Prostate gland (tissue), 2 donors: ENCODE measurements around the gene CSPG4. TPM values are rescaled to one million over a fixed set of nuclear protein-coding genes. Genes with fewer than 3 reads are reported as not detected.

Experiments
- DNase-seq: peaks from one replicate; pipeline ENCODE4 v3.0.0-alpha.2; 2019; ENCODE audit warnings: low spot score
- H3K27ac ChIP-seq, 2 donors: fragments of 200-600 bp; sonication (generic); 2 replicates each; pipeline ENCODE4 v1.5.1; 2017 to 2019
- H3K27me3 ChIP-seq: fragments of 200-600 bp; sonication (generic); replicated peaks from 2 replicates; pipeline ENCODE4 v1.5.1; 2019; ENCODE audit not compliant: insufficient read depth
- H3K36me3 ChIP-seq, 2 donors: fragments of 200-600 bp; sonication (generic); 1 replicate in 1 of 2; 2 replicates in 1 of 2; pipeline versions ENCODE4 v1.5.1 to v1.8.1; 2017 to 2019
- H3K4me1 ChIP-seq: fragments of 200-600 bp; sonication (generic); replicated peaks from 2 replicates; pipeline ENCODE4 v1.5.1; 2019
- H3K4me3 ChIP-seq, 2 donors: fragments of 200-600 bp; sonication (generic); 2 replicates each; pipeline ENCODE4 v1.5.1; 2017 to 2019
- H3K9me3 ChIP-seq: fragments of 200-600 bp; sonication (generic); 2 replicates; pipeline ENCODE4 v1.5.1; 2017
- POLR2A ChIP-seq: fragments of 450-650 bp; IDR thresholded peaks from one replicate; pipeline ENCODE4 v1.6.1; 2016; ENCODE audit warnings: antibody characterized with exemption, mild to moderate bottlenecking
- POLR2AphosphoS5 ChIP-seq: sonication (generic); formaldehyde crosslinking; IDR thresholded peaks from one replicate; pipeline ENCODE4 v1.6.1; 2017; ENCODE audit warnings: antibody characterized with exemption
- WGBS: methylation state at CpG from one replicate; pipeline ENCODE4 v1.1.5; 2018; 5-methylcytosine and 5-hydroxymethylcytosine counted together
- intact Hi-C: fragments of 100-400 bp; cut with DNase I; formaldehyde crosslinking; loops from one replicate; pipeline ENCODE4 v1.14.2; 2022
- total RNA-seq, 2 donors: library from RNA; depleted of rRNA; stranded (reverse); fragments of >200 nt; gene quantifications; one replicate each; pipeline ENCODE4 v1.1.0, GENCODE V29; 2016
- TF ChIP-seq, protein P1 (sequence below), 4 experiments: fragments of 200-600 bp in 2 of 4; fragments of 450-650 bp in 2 of 4; sonication (generic) in 2 of 4; IDR thresholded peaks; 1 replicate in 3 of 4; 2 replicates in 1 of 4; pipeline ENCODE4 v1.5.1; 2016 to 2019; ENCODE audit warnings: antibody characterized with exemption in 4 of 4, mild to moderate bottlenecking in 2 of 4, moderate library complexity in 2 of 4

The CSPG4 gene
- total RNA-seq, 2 donors from 2014 or later: 14.3 to 29.4 TPM

DNA sequence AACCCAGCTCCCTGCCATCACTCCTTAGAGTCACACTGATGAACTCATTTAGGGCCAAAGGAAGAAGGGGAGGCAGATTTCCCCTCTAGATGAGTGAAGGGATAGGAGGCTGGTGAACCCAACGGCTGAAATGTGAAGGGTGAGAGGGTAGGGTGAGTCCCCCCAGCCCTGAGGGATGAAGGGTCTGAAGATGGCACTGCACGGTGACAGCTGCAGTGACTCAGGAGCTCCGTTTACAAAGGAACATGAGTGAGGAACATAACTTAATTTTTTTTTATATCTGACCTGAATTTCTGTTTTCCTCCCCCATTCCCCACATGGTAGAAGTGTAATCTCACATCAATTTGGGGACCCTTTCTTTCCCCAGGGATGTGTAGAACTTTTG is 50.9 kb downstream of the CSPG4 start:
- H3K27ac ChIP-seq: peak overlapping the region; percentile 74 to 79
- peaks cover 11% of the 10 kb centered on the region for H3K4me1 ChIP-seq
- no peak overlapping the region for H3K4me3 ChIP-seq
- no peaks in the 10 kb centered on the region for H3K36me3 ChIP-seq
- no peaks in the 10 kb centered on the region for H3K9me3 ChIP-seq
- intact Hi-C loops: no loop called here
- TF ChIP-seq POLR2A (no peak), POLR2AphosphoS5 (no peak)
- TF ChIP-seq, protein P1, sequence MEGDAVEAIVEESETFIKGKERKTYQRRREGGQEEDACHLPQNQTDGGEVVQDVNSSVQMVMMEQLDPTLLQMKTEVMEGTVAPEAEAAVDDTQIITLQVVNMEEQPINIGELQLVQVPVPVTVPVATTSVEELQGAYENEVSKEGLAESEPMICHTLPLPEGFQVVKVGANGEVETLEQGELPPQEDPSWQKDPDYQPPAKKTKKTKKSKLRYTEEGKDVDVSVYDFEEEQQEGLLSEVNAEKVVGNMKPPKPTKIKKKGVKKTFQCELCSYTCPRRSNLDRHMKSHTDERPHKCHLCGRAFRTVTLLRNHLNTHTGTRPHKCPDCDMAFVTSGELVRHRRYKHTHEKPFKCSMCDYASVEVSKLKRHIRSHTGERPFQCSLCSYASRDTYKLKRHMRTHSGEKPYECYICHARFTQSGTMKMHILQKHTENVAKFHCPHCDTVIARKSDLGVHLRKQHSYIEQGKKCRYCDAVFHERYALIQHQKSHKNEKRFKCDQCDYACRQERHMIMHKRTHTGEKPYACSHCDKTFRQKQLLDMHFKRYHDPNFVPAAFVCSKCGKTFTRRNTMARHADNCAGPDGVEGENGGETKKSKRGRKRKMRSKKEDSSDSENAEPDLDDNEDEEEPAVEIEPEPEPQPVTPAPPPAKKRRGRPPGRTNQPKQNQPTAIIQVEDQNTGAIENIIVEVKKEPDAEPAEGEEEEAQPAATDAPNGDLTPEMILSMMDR (IDR thresholded peaks at IDR 0.05): no peak
- H3K27me3 ChIP-seq: no peaks in the 10 kb centered on the region
- WGBS: 54% methylated on average over 3 of the region's 3 CpGs
- no peak for DNase-seq

DNA sequence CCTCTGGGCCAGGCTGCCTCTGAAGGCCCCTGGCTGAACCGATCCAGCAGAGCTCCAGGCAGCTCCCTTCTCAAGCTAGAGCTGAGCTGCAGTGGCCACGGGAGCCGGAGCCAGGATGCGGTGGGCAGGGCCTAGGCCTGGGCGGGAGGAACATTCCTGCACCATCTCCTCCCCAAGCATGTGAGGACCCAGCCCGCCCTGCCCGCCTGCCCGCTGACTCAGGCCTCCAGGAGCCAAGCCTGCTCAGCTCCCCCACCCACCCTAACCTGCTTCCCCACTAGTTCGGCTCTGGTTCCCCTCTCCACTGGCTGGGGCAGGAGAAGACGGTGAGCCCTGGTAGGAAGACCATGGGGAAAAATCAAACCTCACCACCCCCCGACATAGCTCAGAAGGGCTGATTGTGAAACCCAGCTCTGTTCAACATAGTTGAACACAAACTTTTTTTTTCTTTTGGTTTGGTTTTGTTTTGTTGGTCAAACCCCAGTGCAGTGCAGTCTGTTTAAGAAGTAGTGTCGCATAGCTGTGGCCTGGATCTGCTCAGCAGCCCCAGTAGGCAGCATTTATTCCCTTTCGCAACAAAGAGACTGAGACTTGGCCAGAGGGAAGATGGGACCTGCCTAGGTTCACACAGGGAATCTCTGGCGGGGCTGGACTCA is 51.4 kb downstream of the CSPG4 start:
- no peaks in the 10 kb centered on the region for H3K27me3 ChIP-seq
- TF ChIP-seq POLR2AphosphoS5 (peak; percentile 85), POLR2A (peak; percentile 57)
- TF ChIP-seq, protein P1 (IDR thresholded peaks at IDR 0.05): no peak
- H3K4me1 ChIP-seq: peaks cover 11% of the 10 kb centered on the region
- peak overlapping the region; percentile 74 to 79 for H3K27ac ChIP-seq
- intact Hi-C loops: no loop called here
- H3K9me3 ChIP-seq: no peaks in the 10 kb centered on the region
- DNase-seq: peak; percentile 91
- H3K4me3 ChIP-seq: no peak overlapping the region
- no peaks in the 10 kb centered on the region for H3K36me3 ChIP-seq
- 35% methylated on average over 10 of the region's 14 CpGs for WGBS

DNA sequence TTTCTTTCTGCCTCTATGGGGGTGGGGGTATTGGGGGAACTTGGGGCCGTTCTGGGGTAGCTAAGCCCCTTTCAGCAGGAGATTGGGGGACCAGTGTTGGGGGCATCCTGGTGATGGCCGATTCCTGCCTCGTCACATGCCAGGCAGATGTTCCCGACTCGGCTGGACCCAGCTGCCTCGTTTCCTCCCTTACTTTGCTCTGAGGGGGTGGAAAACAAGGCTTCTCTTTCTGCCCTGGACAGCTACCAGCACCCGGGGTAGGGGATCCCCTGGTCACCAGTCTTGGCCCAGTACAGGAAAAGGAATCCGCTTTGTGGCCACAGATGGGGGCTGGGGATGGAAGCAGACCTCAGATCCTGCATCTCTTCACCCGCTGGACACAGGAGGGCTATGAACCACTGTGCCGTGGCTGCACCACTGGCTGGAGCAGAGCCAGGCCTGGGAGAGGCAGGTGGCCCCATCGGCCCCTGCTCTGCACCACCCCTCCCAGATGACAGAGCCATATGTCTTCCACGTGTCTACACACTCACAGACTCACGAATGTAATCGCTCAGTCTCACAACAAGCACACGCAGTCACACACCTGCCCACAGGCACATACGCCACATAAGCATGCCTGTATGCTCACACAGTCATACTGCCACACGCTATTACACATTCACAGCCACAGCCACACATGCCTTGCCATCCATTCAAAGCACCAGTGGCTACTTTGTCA is 52.6 kb downstream of the CSPG4 start:
- DNase-seq: no peak
- WGBS: 69% methylated on average over 17 of the region's 17 CpGs
- TF ChIP-seq, protein P1 (IDR thresholded peaks at IDR 0.05): no peak
- TF ChIP-seq POLR2AphosphoS5 (no peak), POLR2A (no peak)
- intact Hi-C loops: no loop called here
- Histone ChIP-seq H3K9me3 (no peaks in the 10 kb centered on the region), H3K36me3 (no peaks in the 10 kb centered on the region), H3K27ac (peak overlapping the region; percentile 74 to 79), H3K27me3 (no peaks in the 10 kb centered on the region), H3K4me1 (peaks cover 11% of the 10 kb centered on the region), H3K4me3 (no peak overlapping the region)

DNA sequence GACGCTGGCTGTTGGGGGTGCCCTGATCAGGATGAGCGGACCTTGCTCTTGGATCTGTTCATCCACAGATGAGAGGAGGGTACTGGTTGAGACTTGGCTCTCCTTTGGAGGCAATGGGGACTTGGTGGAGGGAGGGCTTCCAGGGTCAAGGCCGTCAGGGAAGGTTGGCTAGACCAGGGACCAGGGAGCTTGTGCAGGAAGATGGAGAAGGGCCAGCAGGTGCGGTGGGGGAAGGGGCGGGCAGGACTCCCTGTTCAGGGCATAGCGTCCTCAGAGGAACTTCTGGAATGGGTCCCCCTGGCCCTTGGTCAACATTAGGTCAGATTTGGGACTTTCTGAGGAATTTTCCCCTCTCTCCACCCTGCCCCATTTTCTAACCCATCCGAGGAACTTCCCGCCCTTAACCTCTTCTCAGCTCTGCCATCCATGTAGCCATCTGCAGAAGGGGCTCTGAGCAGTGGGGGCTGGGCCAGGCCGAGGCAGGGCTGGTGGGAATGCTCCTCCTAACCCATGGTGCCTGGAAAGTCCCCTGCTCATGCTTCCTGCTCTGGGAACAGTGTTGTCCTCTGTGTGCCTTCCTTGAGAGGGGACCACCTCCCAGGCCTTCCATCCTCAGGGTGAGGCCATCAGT is 53.4 kb downstream of the CSPG4 start:
- H3K36me3 ChIP-seq: no peaks in the 10 kb centered on the region
- H3K4me1 ChIP-seq: peaks cover 11% of the 10 kb centered on the region
- H3K9me3 ChIP-seq: no peaks in the 10 kb centered on the region
- H3K4me3 ChIP-seq: no peak overlapping the region
- 67% methylated on average over 9 of the region's 9 CpGs for WGBS
- H3K27me3 ChIP-seq: no peaks in the 10 kb centered on the region
- H3K27ac ChIP-seq: peak overlapping the region in 1 of 2 donors; percentile 17
- intact Hi-C loops: no loop called here
- TF ChIP-seq, protein P1 (IDR thresholded peaks at IDR 0.05): no peak
- no peak for TF ChIP-seq POLR2A
- TF ChIP-seq POLR2AphosphoS5: no peak
- no peak for DNase-seq
